Progenitor cell of endocrine pancreas (in vitro differentiated cells): ENCODE data around the gene KIAA1549. TPM values are rescaled to one million over a fixed set of nuclear protein-coding genes. Genes with fewer than 3 reads are reported as not detected.

Source experiments
- DNase-seq: peaks from one replicate; pipeline ENCODE4 v3.0.0; 2021; ENCODE audit warnings: low spot score; ENCODE audit not compliant: unreplicated experiment
- H3K27ac Mint-ChIP-seq: 2 replicates; pipeline ENCODE4 v1.8.0; 2021; ENCODE audit warnings: mild to moderate bottlenecking, moderate library complexity, mixed read lengths
- H3K27me3 Mint-ChIP-seq: 2 replicates; pipeline ENCODE4 v1.8.0; 2021; ENCODE audit warnings: mixed read lengths
- H3K36me3 Mint-ChIP-seq: 2 replicates; pipeline ENCODE4 v1.8.0; 2022; ENCODE audit warnings: mixed read lengths; ENCODE audit not compliant: insufficient read depth
- H3K4me1 Mint-ChIP-seq: 2 replicates; pipeline ENCODE4 v1.8.0; 2021; ENCODE audit warnings: low read depth, mixed read lengths
- H3K4me3 Mint-ChIP-seq: 2 replicates; pipeline ENCODE4 v1.8.0; 2021; ENCODE audit warnings: low read depth, mild to moderate bottlenecking, moderate library complexity, mixed read lengths
- H3K9me3 Mint-ChIP-seq: 2 replicates; pipeline ENCODE4 v1.8.0; 2021; ENCODE audit warnings: low read depth, mixed read lengths
- CTCF ChIP-seq: fragments of 200-600 bp; sonication (generic); IDR thresholded peaks from one replicate; pipeline ENCODE4 v1.5.0; 2021; ENCODE audit warnings: antibody characterized with exemption, mild to moderate bottlenecking; ENCODE audit not compliant: unreplicated experiment
- total RNA-seq: library from RNA; stranded (reverse); gene quantifications from 2 replicates; pipeline ENCODE4 v1.2.1, GENCODE V29; 2021

The KIAA1549 gene
- total RNA-seq, 1 donor from 2014 or later = 45.8 TPM

GRCh38 chr7:138867744-138868143 is 113.4 kb downstream of the KIAA1549 start:
- H3K36me3 Mint-ChIP-seq = peaks cover 33% of the 10 kb centered on the region
- no peak overlapping the region for H3K27ac Mint-ChIP-seq
- DNase-seq = no peak
- H3K4me3 Mint-ChIP-seq = no peak overlapping the region
- no peaks in the 10 kb centered on the region for H3K4me1 Mint-ChIP-seq
- TF ChIP-seq CTCF = no peak
- H3K9me3 Mint-ChIP-seq = no peaks in the 10 kb centered on the region
- H3K27me3 Mint-ChIP-seq = no peaks in the 10 kb centered on the region

- Mint-ChIP-seq H3K9me3 (no peaks in the 10 kb centered on the region), H3K4me1 (no peaks in the 10 kb centered on the region), H3K27ac (peak overlapping the region; percentile 45), H3K4me3 (no peak overlapping the region), H3K36me3 (peaks cover 29% of the 10 kb centered on the region), H3K27me3 (no peaks in the 10 kb centered on the region)
- TF ChIP-seq CTCF = no peak
- no peak for DNase-seq
Measured at GRCh38 chr7:138866353-138866752, 114.8 kb downstream of the KIAA1549 start.

GRCh38 chr7:138865843-138866242 is 115.3 kb downstream of the KIAA1549 start:
- Mint-ChIP-seq H3K9me3 (no peaks in the 10 kb centered on the region), H3K27ac (no peak overlapping the region), H3K27me3 (no peaks in the 10 kb centered on the region), H3K4me1 (no peaks in the 10 kb centered on the region), H3K36me3 (peaks cover 30% of the 10 kb centered on the region), H3K4me3 (no peak overlapping the region)
- no peak for DNase-seq
- no peak for TF ChIP-seq CTCF

GRCh38 chr7:138864667-138865066 is 116.5 kb downstream of the KIAA1549 start:
- Mint-ChIP-seq H3K4me3 (no peak overlapping the region), H3K9me3 (no peaks in the 10 kb centered on the region), H3K36me3 (peaks cover 34% of the 10 kb centered on the region), H3K4me1 (no peaks in the 10 kb centered on the region), H3K27me3 (no peaks in the 10 kb centered on the region), H3K27ac (no peak overlapping the region)
- TF ChIP-seq CTCF = no peak
- DNase-seq = no peak

- Mint-ChIP-seq H3K9me3 (no peaks in the 10 kb centered on the region), H3K27ac (no peak overlapping the region), H3K4me1 (no peaks in the 10 kb centered on the region), H3K27me3 (no peaks in the 10 kb centered on the region), H3K36me3 (peaks cover 38% of the 10 kb centered on the region), H3K4me3 (no peak overlapping the region)
- no peak for TF ChIP-seq CTCF
- DNase-seq = no peak
Measured at GRCh38 chr7:138863931-138864330, 117.3 kb downstream of the KIAA1549 start.
